Tibial nerve (tissue), 3 donors: ENCODE measurements around the gene FKBP10.

ENCODE experiments used
- CTCF ChIP-seq, 5 experiments: fragments of 200-600 bp in 3 of 5; fragments of 450-650 bp in 2 of 5; sonication (generic) in 3 of 5; IDR thresholded peaks; one replicate each; pipeline ENCODE4 v1.5.1; 2016 to 2019; ENCODE audit warnings: antibody characterized with exemption in 5 of 5, mild to moderate bottlenecking in 3 of 5, moderate library complexity in 2 of 5
- POLR2A ChIP-seq, 2 donors: fragments of 450-650 bp; IDR thresholded peaks; one replicate each; pipeline ENCODE4 v1.6.1; 2017; ENCODE audit warnings: antibody characterized with exemption in 2 of 2, mild to moderate bottlenecking in 2 of 2, moderate library complexity in 2 of 2

- TF ChIP-seq POLR2A (IDR thresholded peaks at IDR 0.05) = peak; percentile 79 to 99
- TF ChIP-seq CTCF (IDR thresholded peaks at IDR 0.05) = peak; percentile 34 to 83 (median 58)
Observed at GRCh38 chr17:41786227-41787020, 26.4 kb upstream of the FKBP10 start, which contains the start of gene JUP.
